Right forelimb (tissue), 1 donor: ENCODE data around the gene HDAC10.

Experiments
- DNase-seq: peaks from one replicate; pipeline ENCODE4 v3.0.0-alpha.2; 2018

HDAC10 gene, protein sequence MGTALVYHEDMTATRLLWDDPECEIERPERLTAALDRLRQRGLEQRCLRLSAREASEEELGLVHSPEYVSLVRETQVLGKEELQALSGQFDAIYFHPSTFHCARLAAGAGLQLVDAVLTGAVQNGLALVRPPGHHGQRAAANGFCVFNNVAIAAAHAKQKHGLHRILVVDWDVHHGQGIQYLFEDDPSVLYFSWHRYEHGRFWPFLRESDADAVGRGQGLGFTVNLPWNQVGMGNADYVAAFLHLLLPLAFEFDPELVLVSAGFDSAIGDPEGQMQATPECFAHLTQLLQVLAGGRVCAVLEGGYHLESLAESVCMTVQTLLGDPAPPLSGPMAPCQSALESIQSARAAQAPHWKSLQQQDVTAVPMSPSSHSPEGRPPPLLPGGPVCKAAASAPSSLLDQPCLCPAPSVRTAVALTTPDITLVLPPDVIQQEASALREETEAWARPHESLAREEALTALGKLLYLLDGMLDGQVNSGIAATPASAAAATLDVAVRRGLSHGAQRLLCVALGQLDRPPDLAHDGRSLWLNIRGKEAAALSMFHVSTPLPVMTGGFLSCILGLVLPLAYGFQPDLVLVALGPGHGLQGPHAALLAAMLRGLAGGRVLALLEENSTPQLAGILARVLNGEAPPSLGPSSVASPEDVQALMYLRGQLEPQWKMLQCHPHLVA

DNA sequence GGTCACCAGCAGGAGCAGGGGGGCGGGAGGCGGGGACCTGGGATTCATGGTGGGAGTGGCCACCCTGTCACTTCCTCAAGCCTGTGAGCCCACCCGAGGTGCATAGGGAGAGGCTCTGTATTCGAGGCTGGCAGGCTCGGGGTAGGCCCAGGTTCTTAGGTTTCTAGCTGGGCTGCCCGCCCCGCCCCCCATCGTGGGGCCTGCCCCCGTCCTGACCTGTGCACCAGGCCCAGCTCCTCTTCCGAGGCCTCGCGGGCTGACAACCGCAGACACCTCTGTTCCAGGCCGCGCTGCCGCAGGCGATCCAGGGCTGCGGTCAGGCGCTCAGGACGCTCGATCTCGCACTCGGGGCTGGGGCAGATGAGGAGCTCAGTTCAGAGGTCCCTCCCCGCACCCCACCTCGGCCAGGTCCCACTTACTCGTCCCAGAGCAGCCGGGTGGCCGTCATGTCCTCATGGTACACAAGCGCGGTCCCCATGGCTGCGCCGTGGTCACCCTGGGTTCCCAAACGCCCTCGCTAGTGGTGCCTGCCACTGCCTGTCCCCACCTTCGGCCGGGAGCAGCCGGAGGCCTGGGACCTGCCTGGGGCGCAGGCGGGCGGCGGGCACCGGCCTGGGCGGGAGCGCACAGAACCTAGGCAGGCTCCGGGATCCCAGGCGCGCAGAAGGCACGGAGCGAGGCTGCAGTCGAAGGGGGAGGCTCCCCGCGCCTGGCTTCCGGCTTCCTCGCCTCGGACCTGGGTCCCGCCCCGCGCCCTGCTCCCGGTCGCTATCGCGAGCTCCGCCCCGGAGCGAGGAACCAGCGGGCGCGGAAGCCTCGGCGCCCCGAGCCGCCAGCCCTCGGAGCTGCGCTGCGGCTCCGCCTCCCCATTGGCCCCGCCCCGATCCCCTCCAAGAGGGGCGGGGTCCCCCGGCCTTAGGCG, at the start of gene HDAC10:
HDAC10 (minus strand) TSS at position 711 of the 922 bp plus-strand sequence; CDS start at position 478, 233 bp downstream.
- DNase-seq = peak; percentile 84

DNA sequence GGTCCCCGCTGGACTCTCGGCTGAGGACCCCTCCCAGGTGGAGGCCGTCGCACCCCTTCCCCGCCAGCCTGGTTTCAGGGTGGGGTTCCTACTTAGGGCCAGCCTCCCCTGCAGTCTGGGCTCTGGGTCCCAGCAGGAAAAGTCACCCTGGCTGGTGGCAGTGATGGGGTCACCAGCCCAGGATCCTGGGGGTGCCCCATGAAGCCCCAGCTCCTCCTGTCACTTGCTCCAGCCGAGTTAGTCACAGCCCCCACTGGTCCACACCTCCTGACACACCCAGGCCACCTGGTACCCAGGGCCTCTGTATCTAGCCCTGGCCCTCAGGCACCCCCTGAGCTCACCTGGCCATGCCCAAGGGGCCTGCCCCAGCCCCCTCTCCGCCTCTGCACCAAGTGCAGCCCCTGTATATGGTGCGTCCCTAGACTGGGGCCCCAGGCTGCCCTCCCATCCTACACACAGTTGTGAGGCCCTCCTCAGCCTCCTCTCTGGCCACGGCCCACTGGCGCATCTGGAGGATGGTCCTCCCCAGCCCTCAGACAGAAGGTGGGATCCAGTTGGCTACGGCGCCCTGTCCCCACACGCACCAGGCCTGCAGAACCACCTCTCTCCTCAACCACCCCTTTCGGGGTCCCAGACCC, 49.7 kb upstream of the HDAC10 start:
- no peak for DNase-seq

DNA sequence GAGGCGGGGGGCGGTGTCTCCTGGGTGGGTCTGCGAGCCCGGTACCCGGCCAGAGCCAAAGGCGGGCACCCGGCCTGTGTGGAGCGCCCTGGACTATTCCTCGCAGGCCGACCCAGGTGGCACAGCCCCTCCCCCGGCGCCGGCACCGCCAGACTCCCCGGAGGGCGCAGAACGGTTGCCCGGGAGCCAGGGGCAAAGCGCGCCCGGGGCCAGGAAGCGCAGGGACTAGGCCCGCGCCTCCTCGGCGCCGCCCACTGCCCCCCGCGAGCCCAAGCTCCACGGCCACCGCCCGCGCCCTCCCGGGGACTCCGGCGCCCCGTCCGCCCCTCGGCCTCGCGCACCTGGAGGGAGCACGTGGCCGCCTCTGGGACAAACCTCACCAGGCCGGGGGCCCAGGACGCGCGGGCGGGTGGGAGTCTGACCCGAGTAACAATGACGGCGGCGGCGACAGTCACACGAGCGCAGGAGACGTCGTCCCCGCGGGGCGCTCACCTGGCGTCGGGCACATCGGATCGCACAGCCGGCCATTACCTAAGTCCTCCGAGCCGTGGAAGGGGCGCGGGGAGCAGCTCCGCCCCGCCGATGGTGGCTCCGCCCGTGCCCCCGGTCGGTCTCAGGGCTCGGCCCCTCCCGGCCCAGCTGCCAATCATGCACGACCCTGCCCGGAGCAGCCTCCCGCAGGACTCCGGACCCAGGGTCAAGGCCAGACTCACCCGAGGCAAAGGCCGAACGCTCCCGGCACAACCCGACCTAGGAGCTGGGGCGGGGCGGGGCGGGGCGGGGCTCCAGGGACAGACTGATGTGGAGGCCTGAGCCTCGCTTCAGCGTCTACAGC, 48.9 kb upstream of the HDAC10 start:
- DNase-seq = no peak

DNA sequence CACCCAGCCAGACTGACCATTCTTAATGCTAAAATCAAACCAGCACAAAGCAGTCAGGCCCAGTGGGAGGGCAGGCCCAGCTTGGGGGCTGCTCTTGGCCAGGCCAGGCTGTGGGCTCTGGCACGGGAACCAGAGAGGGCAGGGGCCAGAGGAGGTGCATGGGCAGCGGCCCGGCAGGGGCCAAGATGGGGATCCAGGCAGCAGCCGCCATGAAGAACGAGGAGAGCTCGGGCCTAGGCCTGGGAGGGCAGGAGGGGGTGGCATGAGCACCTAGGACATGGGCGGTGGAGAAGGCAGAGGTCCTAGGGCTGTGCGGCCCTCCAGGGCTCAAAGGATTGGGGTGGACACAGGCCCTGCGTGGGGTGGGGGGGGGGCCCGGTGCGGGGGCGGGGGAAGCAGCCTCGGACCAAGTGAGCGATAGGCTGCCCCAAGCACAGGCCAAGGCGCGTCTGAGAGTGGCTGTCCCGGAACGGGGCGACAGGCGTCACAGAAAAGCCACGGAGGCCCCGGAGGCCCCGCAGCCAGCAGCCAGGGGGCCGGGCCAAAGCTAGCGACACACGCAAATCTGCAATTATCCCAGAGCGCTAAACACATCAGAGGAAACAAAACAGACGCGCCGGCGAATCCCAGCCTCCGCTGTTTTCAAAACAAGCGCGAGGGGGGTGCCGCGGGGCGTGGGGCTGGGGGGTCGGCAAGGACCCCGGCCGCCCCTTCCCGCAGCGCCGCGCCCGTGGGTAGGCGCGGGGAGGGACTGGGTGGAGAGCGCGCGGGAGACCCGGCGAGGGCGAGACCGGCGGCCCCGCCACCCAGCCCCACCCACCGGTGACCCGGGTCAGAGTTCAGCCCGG, 48.1 kb upstream of the HDAC10 start:
- DNase-seq = no peak

DNA sequence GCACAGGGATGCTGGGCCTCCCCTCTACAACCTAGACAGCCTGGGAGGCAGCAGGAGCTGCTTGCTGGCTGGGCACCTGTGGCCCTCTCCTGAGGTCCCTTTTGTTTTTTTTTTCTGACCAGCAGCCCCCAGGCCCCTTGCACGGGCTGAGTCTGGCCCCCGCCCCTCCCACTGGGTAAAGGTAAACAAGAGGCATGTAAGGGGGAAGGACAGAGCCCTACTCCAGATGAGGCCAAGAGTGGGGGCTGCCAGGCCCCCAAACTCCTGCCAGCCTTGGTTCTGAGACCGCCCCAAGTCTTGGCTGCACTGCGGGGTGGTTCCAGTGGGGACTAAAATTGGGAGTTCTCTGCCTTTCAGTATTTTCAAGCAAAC, 47.2 kb upstream of the HDAC10 start:
- DNase-seq = no peak

DNA sequence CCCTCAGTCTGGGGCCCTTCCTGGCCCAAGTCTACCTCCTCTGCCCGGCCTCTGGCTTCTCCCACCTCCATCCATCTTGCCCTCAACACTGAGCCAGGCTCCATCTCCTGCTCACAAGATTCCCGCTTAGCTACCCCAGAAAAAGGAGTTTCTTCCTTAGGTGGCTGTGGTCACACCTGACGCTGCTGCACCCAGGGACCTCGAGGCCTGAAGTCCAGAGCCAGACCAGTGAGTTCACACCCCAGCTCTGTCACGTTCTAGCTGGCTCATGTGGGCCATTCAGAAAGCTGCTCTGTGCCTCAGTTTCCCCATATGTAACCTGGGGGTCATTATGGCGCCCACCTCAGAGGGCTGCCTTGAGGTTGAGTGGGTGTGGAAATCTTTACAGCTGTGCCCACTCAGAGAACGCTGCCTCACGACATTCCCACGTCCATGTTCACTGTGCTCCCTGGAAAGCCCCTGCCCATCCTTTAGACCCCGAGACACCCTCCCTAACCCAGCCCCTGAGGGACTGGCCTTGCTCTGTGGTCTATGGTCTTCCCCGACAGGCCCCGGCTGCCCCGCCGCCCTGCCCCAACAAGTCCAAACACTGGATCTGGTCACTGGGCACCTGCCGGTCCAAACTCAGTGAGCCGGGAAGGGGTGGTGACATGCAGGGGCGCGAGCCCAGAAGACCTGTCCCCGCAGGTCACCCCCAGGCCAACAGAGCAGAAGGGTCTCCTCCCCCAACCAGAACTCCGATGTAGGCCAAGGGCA, 46.6 kb upstream of the HDAC10 start:
- DNase-seq = no peak

DNA sequence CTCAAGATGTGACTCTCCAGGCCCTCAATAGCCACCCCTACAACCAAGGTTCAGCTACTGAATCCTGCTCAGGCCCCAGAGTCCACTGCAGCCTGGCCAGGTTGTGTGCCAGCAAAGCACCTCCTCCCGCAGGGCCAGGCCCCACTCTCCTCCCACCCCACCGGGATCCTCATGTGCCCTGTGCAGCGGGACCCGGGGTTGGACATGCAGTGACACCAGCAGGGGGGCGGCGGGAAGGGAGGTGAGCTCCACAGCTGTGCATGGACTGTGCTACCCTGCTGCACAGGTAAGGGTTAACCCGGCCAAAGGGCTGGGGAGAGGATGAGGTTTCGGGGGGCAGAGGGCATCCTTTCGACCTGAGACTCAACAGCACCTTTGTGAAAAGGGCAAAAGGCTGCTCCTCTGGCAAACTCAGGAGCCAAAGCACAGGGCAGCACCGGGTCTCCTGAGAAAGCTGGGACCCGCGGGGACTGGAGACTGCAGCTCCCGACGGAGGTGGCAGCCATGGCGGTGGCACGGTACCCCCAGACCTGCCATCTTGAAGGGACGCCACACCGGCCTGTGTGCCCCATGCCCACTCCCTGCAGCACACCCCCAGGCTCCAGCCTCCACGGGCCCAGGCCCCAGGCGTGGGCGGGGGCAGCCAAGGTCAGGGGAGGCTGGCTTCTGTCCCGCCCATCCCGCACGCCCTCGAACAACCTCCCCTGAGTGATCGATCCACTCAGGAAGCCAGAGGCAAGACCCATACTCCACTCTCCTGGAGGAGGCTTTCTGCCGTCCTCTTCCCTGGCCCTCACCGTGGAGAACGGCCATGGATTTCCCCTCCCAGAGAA, 45.8 kb upstream of the HDAC10 start:
- DNase-seq = no peak

DNA sequence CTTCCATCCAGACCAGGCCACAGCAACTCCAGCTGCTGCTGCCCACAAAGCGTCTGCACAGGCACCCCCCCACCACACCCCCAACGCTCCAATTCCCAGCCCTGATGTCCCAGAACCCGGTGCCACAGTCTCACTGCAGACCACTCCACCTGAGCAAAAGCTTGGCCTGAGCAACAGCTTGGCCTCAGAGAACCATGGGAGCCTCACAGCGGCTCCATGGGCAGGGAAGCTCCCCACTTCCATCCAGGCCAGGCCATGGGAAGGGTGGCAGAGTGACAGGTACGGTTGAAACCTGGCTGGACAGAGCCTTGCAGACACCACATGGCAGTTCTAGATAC, 43.2 kb upstream of the HDAC10 start:
- DNase-seq = no peak

DNA sequence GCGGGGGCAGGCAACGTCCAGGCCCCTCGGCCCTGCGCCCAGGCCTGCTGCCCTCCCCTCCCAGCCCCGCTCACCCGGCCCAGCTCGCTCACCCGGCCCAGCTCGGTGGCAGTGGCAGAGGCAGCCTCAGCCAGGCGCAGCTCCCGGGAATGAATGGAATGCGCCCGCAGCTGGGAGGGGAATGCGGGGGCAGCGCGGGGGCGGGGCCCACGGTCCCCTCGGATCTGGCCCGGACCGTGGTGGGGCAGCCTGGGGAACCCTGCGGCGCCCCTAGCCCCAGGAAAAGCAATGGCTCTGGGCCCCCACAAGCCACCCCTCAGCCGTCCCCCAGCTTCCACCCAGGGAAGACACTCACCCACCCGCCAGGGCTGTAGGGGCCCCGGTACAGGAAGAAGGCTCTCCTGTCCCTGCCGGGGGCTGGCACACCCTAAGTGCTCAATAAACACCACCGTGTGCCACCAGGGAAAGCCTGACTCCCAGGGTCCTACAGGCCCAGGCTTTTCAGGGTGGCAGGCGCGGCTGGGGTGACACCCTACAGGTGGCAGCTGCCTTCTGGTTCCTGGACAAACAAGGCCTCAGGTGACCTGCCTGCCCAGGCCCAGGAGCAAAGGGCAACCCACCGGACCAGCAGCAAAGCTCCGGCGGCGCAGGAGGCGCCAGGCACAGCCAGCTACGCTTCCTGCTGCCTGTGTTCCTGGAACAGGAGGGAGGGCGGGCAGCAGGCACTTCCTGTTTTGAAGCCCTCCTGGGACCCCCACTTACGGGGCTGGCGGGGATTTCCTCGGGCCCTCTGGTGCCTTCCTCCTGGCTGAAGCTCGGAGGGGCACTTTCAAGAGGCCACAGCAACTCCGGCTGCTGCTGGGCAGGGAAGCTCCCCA, 42.6 kb upstream of the HDAC10 start:
- DNase-seq = peak; percentile 76

DNA sequence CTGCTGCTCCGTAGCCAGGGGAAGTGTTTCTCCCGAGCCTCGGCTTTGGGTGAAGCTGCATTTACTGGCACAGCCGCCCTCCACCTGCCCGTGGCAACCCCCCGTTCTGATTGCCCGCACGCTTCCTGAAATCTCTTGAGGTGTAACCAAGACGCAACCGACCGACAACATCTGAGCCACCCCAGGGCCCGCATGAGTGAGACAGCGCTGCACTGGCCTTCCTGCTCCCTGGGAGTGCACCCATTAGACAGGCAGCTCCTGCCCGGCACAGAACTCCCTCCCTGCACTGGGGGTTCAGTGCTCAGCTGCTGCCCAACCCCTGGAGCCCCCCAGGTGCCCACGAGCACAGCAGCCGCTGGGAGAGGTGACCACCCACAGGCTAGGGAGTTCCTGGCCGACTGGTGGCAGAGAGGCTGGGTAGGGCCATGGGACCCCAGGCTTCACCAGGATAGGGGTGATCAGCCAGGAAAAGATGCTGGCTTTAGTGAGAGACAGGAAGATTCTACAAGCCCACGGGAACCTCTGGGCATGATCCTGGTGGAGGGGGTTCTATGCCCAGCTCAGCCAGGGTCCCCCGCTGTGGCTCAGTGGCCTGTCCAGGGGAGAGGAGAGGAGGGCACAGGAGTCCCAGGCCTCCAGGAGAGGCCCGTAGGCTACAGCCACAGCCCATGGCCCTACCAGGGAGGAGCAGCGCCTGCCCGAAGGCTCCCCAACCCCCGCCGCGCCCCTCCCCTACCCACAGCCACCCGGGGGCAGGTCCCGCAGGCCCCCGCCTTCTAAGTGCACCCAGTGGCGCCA, 41.8 kb upstream of the HDAC10 start:
- DNase-seq = no peak

DNA sequence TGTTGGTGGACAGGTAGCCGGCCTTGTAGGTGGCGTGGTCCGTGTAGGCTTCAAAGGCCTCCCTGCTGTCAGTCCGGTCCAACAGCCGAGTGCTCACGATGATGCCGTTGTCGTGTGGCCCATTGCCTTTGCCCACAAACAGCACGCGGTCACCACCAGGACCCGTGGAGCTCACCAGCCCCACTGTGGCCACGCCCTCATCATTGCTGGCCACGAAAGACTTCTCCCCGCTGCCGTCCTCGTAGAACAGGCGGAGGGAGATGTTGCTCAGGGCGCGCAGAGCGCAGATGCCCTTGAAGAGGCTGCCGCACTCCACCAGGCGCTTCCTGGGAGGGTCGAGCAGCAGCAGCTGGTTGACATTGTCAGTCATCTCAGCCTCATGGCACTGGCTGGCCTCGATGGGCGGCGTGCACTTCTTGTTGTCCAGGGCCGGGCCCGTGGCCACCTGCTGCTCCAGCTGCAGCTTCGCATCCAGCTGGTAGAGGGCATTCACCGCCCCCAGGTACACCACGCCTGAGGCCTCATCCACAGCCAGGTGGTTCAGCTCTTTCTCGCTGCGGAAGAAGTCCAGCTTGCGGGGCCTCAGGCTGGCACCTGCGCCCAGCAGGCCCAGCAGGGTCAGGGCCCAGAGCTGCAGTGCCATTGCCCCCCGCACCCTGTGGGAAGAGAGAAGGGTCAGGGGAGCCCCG, 39.0 kb upstream of the HDAC10 start:
- DNase-seq = no peak

DNA sequence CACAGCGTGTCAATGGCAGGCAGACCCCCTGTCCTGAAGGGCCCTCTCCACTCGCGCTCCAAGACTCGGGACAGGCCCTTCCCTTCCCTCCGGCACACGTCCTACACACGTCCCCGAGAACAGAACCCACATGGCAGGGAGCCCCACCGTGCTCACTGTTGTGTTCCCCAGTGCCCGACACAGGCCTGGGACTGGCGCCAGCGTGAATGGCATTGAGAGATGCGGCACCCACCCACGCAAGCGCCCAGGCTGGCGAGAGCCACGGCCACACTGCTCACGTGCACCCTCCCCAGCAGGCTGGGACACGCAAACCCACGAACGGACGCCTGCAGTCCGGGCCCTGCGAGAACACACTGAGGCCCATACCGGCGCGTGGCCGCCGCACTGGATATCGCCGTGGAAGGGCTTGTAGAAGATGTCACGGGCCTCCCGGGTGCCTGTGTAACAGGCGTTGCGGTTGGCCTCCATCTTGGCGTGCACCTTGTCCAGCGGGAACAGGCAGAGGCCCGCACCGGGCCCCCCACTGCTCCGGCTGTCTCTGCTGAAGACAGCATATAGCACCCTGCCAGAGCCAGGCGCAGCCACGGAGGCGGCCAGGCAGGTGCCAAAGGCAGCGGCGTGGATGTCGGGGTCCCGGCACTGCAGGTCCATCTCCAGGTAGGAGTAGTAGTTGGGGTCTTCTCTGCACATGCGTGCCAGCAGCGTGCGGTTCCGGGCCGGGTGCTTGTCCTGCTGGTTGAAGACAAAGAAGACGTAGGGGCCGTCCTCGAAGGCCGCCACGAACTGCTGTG, 38.3 kb upstream of the HDAC10 start:
- no peak for DNase-seq

DNA sequence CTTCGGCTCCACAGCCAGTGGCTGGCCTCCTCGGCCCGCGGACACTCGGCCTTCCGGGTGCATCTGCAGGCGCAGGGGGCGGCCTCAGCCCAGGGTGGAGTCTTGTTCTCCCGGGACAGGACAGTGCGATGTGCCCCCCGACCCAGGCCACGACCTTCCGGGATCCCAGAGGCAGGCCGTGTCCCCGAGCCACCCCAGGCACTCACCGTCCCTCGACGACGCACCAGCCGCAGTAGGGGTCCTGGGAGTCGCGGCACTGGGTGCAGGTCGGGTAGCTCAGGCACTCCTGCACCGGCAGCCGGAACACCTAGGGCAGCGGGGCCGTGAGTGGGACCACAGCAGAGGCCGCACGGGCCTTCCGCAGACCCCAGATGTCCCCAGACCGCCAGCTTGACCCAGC, 36.7 kb upstream of the HDAC10 start:
- no peak for DNase-seq

DNA sequence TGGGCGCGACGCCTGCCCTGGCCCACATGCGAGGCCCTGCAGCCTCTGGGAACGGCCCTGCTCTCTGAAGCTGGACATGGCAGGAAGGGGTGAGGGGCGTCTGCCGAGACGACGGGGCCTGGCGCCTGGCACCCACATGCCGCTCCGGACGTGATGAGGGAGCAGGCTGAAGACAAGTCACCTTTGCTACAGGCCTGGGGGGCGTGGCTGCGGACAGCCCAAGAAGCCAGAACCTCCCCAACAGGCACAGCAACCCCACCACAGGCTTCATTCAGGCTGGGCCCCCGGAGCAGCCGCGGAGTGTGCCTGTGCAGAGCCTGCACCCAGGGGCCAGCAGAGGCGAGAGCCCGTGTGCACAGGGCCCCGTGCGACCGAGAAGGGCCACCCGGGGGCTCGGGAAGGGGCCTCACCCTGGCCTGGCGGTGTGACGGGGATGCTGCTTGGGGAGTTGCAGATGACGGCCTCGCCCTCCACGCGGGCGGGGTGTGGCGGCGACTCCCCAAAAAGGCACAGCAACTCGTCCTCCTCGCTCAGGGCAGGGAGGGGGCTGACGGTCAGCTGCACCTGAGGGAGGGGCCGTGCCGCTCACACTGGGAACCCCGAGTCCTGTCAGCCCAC, 35.7 kb upstream of the HDAC10 start:
- DNase-seq = no peak

DNA sequence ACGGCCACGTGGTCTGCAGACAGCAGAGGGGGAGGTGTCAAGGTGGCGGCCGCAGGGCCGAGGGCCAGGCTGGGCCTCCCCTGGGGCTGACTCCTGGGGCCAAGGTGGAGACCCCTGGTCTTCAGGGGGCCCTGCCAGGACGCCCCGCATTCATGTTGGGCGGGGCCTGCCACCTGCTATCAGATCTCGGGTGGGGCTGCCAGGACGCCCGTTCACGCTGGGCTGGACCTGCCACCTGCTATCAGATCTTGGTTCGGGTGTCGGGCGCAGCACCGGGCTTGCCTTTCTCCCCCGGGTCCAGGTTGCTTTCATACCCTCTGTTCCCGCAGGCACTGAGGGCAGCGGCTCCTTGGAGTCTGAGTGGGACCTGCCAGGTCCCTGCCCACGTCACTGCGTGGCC, 35.2 kb upstream of the HDAC10 start:
- no peak for DNase-seq
